ENCODE results near the gene C10orf53. TPM values are rescaled to one million over a fixed set of nuclear protein-coding genes. Genes with fewer than 3 reads are reported as not detected.

The C10orf53 gene, protein sequence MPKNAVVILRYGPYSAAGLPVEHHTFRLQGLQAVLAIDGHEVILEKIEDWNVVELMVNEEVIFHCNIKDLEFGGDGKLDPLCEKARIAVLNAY
- total RNA-seq (2022; extraction: Qiagen RNA extraction; ENCODE audit: low read depth) = not detected in 5 replicates

GRCh38 chr10:49679480-49679893, at the start of gene C10orf53:
C10orf53 (plus strand) TSS chr10:49679651; CDS start chr10:49679698, 47 bp downstream.

Other genes starting within 250 kb of the C10orf53 start
- gene ERCC6, start 140.5 kb upstream of the C10orf53 start, total RNA-seq (2022; extraction: Qiagen RNA extraction; ENCODE audit: low read depth) = 5.2 to 6.4 TPM (median 5.5 TPM) in 5 replicates
- not detected in 5 replicates for gene SLC18A3, start 69.3 kb upstream of the C10orf53 start, total RNA-seq (2022; extraction: Qiagen RNA extraction; ENCODE audit: low read depth)
- not detected in 5 replicates for gene CHAT, start 65.6 kb upstream of the C10orf53 start, total RNA-seq (2022; extraction: Qiagen RNA extraction; ENCODE audit: low read depth)
- gene OGDHL, start 82.7 kb downstream of the C10orf53 start, total RNA-seq (2022; extraction: Qiagen RNA extraction; ENCODE audit: low read depth) = 0.07 to 0.24 TPM (median 0.15 TPM) in 5 replicates